Hippocampal formation (tissue), 2 donors: ENCODE results near the gene KIR2DL4.
"Not testable (repeated sequence)": the region's sequence is repeated elsewhere in the genome, so short reads cannot be mapped to it uniquely, and the experiment has no call there.

Experiments
- DNase-seq, 2 donors: peaks; one replicate each; lab custom pipeline; 2025; lab: John Stamatoyannopoulos, UW

The KIR2DL4 gene

GRCh38 chr19:54803410-54803809 is at the start of gene KIR2DL4:
Gene KIR2DL4, plus strand, starts transcription at chr19:54803610. Its CDS starts 42 bp downstream, at chr19:54803652.
- no peak for DNase-seq

DNA sequence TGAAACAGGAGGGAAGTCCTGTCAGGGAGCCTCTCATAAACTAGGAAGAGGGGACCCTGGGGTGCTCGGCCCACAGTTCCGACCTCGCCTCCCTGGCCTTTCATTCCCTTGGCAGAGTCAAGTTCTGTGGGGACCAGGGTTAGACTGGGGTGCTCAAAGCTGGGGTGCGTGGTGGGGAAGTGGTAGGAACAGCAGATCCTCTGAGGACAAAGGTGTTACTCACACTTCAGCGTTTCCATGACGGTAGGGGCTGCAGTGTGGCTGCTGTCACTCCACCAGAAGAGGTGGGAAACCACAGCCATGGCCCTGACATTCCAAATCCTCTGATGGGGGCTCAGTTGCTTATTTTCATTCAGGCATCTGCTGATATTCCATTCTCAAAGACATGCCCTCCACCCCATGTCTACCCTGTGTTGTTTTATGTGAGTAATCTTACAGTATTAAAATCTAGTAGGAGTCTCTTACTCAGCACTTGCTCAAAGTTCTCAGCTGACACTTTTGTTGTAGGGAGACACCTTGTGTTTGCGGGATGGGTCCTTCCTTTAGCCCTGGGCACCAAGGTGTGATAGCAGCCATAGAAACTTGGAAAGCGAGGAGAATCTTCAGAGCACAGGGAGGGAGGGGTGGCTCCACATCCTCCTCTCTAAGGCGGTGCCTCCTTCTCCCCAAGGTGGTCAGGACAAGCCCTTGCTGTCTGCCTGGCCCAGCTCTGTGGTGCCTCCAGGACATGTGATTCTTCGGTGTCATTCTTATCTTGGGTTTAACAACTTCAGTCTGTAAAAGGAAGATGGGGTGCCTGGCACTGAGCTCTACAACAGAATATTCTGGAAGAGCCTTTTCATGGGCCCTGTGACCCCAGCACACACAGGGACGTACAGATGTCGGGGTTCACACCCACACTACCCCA is 47.0 kb upstream of the KIR2DL4 start:
- not testable (repeated sequence) for DNase-seq

- not testable (repeated sequence) for DNase-seq
Observed at GRCh38 chr19:54758577-54758976, 44.8 kb upstream of the KIR2DL4 start.

GRCh38 chr19:54764219-54764618 is 39.2 kb upstream of the KIR2DL4 start:
- not testable (repeated sequence) for DNase-seq

GRCh38 chr19:54766464-54766863 is 36.9 kb upstream of the KIR2DL4 start:
- DNase-seq: not testable (repeated sequence)

DNA sequence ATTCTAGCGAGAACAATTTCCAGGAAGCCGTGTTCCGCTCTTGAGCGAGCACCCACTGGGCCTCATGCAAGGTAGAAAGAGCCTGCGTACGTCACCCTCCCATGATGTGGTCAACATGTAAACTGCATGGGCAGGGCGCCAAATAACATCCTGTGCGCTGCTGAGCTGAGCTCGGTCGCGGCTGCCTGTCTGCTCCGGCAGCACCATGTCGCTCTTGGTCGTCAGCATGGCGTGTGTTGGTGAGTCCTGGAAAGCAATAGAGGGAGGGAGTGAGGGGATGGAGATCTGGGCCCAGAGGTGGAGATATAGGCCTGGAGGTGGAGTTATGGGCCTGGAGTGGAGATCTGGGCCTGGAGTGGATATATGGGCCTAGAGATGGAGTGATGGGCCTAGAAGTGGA is 33.8 kb upstream of the KIR2DL4 start, which contains the start of gene KIR2DL1:
Gene KIR2DL1, plus strand, starts transcription at position 148 of the 400 bp plus-strand sequence. Its CDS starts 58 bp downstream, at position 206.
- not testable (repeated sequence) for DNase-seq

GRCh38 chr19:54770511-54770910 is 32.9 kb upstream of the KIR2DL4 start:
- DNase-seq: not testable (repeated sequence)

- not testable (repeated sequence) for DNase-seq
Observed at GRCh38 chr19:54771018-54771960, 32.1 kb upstream of the KIR2DL4 start.

DNA sequence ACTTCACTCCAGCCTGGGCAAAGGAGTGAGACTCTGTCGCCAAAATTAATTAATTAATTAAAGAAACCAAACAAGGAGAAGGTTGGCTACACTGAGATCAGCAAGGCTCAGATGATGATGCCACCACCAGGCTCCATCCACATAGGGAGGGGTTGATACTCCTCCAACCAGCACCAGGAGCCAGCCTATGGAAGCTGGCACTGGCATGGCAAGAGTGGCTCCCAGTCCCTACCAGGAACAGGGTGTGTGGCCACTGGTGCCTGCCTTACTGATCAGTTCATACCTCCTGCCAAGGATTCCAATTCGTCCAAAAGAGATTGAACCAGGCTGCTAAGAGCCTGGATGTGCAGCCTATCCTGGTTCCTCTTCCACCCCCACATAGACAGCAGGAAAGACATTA is 30.7 kb upstream of the KIR2DL4 start:
- not testable (repeated sequence) for DNase-seq

GRCh38 chr19:54775095-54775815 is 28.2 kb upstream of the KIR2DL4 start:
- DNase-seq: not testable (repeated sequence)

- not testable (repeated sequence) for DNase-seq
Observed at GRCh38 chr19:54775830-54776229, 27.6 kb upstream of the KIR2DL4 start.

GRCh38 chr19:54777851-54778250 is 25.6 kb upstream of the KIR2DL4 start:
- DNase-seq: not testable (repeated sequence)

- DNase-seq: not testable (repeated sequence)
Observed at GRCh38 chr19:54778896-54779295, 24.5 kb upstream of the KIR2DL4 start.

DNA sequence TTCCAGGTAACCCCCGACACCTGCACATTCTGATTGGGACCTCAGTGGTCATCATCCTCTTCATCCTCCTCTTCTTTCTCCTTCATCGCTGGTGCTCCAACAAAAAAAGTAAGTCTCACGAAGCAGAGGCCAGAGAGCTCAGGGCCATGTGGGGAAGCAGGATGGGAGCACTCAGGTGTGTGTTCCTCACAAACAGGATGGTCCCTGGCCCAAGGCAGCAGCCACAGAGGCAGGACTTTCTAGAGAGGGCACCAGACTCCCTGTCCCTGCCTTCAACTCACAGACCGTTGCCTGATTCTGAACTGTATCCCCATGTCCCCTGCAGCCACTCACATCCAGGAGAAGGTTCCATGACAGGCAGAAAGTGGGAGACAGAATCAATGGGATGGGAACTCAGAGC is 20.5 kb upstream of the KIR2DL4 start:
- DNase-seq: not testable (repeated sequence)

DNA sequence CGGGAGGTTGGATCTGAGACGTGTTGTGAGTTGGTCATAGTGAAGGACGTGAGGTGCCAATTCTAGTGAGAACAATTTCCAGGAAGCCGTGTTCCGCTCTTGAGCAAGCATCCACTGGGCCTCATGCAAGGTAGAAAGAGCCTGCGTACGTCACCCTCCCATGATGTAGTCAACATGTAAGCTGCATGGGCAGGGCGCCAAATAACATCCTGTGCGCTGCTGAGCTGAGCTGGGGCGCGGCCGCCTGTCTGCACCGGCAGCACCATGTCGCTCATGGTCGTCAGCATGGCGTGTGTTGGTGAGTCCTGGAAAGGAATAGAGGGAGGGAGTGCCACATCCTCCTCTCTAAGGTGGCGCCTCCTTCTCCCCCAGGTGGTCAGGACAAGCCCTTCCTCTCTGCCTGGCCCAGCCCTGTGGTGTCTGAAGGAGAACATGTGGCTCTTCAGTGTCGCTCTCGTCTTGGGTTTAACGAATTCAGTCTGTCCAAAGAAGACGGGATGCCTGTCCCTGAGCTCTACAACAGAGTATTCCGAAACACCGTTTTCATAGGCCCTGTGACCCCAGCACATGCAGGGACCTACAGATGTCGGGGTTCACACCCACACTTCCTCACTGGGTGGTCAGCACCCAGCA is 17.2 kb upstream of the KIR2DL4 start:
- not testable (repeated sequence) for DNase-seq

GRCh38 chr19:54788154-54788553 is 15.3 kb upstream of the KIR2DL4 start:
- DNase-seq: not testable (repeated sequence)

GRCh38 chr19:54790711-54791110 is 12.7 kb upstream of the KIR2DL4 start:
- DNase-seq: no peak

GRCh38 chr19:54791476-54791875 is 11.9 kb upstream of the KIR2DL4 start:
- DNase-seq: no peak

- DNase-seq: no peak
Observed at GRCh38 chr19:54792814-54793213, 10.6 kb upstream of the KIR2DL4 start.

GRCh38 chr19:54795758-54796157 is 7.7 kb upstream of the KIR2DL4 start:
- no peak for DNase-seq

DNA sequence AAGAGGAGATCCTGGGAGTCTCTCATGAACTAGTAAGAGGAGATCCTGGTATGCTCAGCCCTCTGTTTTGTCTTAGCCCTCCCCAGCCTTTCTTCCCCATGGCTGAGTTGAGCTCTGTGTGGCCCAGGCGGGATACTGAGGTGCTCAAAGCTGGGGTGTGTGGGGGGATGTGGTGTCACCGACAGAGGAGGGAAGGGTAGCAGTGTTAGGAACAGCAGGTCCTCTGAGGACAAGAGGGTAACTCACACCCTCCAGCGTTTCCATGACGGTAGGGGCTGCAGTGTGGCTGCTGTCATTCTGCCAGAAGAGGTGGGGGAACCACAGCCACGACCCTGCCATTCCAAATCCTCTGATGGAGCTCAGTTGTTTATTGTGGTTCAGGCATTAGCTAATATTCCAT is 691 bp downstream of the KIR2DL4 start:
- DNase-seq: no peak
